GM21717 (cell line): ENCODE measurements around the gene ARRB2.

Source experiments
- ATAC-seq: cut with Tn5 transposase; IDR thresholded peaks from one replicate; pipeline ENCODE4 v1.9.1; 2021; ENCODE audit warnings: mild to moderate bottlenecking, moderate library complexity; ENCODE audit not compliant: unreplicated experiment

ARRB2 gene

GRCh38 chr17:4748686-4749085 is 38.3 kb downstream of the ARRB2 start:
- ATAC-seq, result no peak

- no peak for ATAC-seq
Measured at GRCh38 chr17:4750606-4751005, 40.2 kb downstream of the ARRB2 start.

DNA sequence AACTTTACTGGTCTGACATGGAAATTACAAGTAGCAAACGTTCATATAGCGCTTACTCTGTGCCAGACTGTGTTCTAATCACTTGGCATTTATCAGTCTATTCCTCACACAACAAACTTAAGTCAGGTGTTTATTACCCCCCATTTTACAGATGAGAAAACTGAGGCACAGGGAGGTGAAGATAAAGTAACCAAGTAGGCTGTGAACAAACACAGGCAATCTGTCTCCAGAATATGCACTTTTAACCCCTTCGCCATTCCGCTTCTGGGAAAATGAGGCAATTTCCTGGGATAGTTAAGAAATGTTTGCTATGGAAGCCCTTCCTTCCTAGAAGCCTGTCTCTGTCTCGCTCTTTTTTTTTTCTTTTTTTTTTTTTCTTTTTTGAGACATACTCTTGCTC is 41.5 kb downstream of the ARRB2 start:
- ATAC-seq, result no peak

DNA sequence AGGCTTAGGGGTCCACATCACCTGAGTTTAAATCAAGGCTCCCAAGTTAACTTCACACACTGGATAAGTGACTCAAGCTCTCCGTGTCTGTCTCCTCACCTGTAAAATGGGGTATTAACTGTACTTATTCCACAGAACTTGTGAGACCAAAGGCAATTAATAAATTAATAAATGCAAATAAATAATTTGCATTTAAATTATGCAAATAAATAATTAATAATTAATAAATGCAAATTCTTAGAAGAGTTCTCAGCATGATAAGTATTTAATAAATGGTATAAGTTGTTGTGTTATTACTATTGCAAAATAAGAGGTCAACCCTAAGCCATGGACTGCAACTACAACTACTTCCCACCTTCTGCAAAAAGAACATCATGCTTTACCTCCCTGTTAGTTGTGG is 43.0 kb downstream of the ARRB2 start:
- ATAC-seq, result no peak

DNA sequence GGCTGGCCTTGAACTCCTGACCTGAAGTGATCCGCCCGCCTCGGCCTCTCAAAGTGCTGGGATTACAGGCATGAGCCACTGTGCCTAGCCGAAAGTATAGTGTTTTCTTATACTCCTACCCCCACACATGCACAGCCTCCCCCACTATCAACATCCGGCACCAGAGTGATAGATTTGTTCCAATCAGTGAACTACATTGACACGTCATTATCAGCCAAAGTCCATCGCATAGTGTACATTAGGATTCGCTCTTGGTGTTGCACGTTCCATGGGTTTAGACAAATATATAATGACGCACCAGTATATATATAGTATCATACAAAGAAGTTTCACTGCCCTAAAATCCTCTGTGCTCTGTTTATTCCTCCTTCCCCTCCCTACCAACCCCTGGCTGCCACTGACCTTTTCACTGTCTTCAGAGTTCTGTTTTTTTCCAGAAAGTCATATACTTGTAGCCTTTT is 49.4 kb downstream of the ARRB2 start:
- ATAC-seq, result no peak

DNA sequence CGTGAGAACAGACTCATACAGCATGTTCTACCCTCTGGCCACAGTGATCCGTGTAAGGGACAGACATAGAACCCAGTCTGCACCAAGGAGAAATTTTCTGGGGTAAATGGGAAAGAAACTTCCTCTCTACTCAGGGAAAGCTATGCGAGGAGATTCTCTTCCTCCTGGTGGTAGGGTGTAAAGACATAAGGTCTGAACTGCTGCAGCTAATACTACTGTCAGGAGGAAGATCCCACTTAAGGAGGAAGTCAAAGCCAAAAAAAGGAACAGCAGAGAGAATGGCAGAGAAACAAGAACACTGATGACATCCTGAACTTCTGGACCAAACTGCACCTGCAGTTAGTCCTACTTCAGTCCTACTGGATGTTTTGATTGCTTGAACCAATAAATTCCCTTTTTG is 54.2 kb downstream of the ARRB2 start:
- no peak for ATAC-seq

DNA sequence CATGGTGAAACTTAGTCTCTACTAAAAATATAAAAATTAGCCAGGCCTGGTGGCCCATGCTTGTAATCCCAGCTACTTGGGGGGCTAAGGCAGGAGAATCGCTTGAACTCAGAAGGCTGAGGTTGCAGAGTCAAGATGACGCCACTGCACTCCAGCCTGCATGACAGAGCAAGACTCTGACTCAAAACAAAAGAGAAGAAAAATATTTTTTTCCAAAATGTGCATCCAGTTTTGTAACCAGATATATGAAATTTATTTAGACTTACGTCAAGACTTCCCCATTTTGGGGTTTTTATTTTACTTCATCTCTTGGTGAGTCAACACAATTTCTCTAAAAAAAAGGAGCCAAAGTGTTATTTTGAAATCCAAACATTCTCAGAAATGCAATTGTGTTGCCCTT is 55.8 kb downstream of the ARRB2 start:
- no peak for ATAC-seq

- no peak for ATAC-seq
Measured at GRCh38 chr17:4766723-4767122, 56.3 kb downstream of the ARRB2 start.

DNA sequence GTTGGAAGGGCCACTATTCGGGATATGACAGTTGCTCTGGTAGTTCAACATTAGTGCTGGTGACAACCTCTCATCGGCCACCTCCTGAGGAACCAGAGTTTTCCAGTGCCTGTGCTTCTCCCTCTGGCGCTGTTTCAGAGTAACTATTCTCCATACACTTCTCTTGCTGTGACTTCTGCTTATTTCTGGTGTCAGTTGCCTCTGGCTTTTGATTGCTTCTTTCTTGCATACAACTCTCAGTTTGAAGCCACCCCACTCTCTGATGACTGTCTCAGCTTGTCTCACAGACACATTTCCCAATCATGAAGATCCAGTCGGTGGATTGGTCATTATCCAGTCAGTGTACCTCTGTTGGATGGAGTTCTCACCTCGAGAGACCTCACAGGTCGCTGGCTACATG is 57.9 kb downstream of the ARRB2 start:
- ATAC-seq, result no peak

DNA sequence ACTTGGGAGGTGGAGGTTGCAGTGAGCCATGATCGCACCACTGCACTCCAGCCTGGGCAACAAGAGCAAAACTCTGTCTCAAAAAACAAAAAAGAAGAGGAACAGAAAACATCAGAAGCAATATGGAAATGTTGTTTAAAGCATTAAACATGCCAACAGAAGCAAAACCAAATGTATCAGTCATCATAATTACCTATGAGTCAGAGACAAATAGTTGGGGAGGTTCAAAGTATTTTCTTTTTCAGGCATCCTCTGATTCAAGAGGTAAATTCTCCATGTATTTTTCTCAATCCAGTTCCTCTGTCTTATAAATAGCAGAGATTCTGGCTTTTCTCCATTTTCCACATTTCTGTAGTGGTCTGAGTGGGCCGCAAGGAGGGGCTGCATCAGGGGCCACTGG is 59.2 kb downstream of the ARRB2 start:
- ATAC-seq, result no peak
